Breast epithelium (tissue), 3 donors: Measurements from ENCODE around the gene NCOA1.

Experiments
- POLR2A ChIP-seq: fragments of 450-650 bp; IDR thresholded peaks from one replicate; pipeline ENCODE4 v1.6.1; 2016; ENCODE audit warnings: antibody characterized with exemption, mild to moderate bottlenecking, moderate library complexity
- POLR2AphosphoS5 ChIP-seq, 3 donors: sonication (generic); formaldehyde crosslinking; IDR thresholded peaks; one replicate each; pipeline ENCODE4 v1.6.1; 2017; ENCODE audit warnings: antibody characterized with exemption in 3 of 3
- TF ChIP-seq, protein P1 (sequence below), 3 donors: fragments of 450-650 bp; IDR thresholded peaks; one replicate each; pipeline ENCODE4 v1.5.1; 2016 to 2017; ENCODE audit warnings: antibody characterized with exemption in 3 of 3, mild to moderate bottlenecking in 3 of 3, moderate library complexity in 3 of 3

DNA sequence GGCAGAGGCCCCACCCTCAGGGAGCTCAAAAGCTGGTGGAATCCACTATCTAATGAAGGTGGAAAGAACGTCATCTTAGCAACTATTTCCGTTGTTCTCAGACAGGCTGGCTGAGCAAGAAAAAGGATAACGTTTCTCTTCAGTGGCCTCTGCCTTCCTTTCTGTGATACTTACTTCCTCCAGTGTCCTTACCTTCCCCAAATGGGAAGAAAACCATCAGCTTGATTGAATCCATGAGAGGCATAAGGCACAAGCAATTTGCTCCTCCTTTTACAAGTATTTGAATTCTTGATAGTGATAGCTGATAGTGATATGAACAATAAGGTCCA is 8.1 kb upstream of the NCOA1 start:
- no peak for TF ChIP-seq POLR2A
- TF ChIP-seq, protein P1, sequence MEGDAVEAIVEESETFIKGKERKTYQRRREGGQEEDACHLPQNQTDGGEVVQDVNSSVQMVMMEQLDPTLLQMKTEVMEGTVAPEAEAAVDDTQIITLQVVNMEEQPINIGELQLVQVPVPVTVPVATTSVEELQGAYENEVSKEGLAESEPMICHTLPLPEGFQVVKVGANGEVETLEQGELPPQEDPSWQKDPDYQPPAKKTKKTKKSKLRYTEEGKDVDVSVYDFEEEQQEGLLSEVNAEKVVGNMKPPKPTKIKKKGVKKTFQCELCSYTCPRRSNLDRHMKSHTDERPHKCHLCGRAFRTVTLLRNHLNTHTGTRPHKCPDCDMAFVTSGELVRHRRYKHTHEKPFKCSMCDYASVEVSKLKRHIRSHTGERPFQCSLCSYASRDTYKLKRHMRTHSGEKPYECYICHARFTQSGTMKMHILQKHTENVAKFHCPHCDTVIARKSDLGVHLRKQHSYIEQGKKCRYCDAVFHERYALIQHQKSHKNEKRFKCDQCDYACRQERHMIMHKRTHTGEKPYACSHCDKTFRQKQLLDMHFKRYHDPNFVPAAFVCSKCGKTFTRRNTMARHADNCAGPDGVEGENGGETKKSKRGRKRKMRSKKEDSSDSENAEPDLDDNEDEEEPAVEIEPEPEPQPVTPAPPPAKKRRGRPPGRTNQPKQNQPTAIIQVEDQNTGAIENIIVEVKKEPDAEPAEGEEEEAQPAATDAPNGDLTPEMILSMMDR (IDR thresholded peaks at IDR 0.05), result no peak
- no peak for TF ChIP-seq POLR2AphosphoS5 (IDR thresholded peaks at IDR 0.05)
